Measurements from ENCODE around the gene CCSER1.
"Not testable (repeated sequence)": the region's sequence is repeated elsewhere in the genome, so short reads cannot be mapped to it uniquely, and the experiment has no call there.

The CCSER1 gene

DNA sequence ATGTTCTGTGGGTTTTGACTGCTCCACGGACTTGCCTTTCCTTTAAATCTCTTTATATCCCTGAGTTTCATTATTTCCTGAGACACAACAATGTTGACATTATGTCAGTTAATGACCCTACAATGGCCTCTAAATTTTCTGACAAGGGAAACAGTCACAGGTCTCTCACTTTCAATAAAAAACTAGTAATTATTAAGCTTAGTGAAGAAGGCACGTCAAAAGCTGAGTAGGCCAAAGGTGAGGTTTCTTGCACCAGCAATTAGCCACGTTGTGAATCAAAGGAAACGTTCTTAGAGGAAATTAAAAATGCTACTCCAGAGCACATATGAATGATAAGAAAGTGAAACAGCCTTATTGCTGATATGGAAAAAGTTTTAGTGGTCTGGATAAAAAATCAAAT lies 1246.4 kb downstream of the CCSER1 start:
- DNase-seq (ENCODE audit: low read depth), result no peak

- DNase-seq (ENCODE audit: low read depth), result not testable (repeated sequence)
Measured at GRCh38 chr4:91405431-91405830, 1278.2 kb downstream of the CCSER1 start.

GRCh38 chr4:91422011-91422410 lies 1294.8 kb downstream of the CCSER1 start:
- DNase-seq (ENCODE audit: low read depth), result no peak

DNA sequence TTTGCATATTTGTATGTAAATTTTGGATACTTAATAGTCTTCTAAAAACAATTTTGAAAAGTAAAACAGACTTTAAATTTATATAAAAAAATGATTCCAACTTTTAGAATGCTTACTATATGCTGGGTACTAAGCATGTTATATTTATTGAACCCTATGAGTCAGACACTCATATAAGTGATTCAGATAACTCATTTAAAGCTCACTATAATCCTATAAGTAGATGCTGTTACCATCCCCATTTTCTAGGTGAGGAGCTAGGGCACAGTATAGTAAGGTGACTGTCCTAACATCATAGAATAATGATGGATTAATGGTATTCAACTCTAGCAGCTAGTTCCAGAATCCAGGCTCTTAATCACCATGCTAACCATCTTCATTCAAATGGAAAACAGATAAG lies 1299.5 kb downstream of the CCSER1 start:
- no peak for DNase-seq (ENCODE audit: low read depth)

DNA sequence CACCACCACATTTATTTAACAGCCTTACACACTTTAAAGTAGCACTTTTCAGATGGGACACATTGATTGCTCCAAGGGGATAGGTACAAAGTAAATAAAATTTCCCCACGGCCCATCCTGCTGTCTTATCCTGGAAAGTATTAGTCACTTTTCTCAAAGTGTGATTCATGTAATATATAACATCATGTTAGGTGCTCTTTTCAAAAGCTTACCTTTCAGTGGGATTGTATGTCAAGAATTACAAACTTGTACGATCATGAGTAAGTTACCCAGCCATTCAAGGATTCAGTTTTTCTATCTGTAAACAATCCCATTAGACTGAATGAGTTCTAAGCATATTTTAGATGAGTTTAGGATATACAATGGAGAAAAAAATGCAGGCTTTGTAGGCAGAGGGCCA lies 1300.0 kb downstream of the CCSER1 start:
- no peak for DNase-seq (ENCODE audit: low read depth)

DNA sequence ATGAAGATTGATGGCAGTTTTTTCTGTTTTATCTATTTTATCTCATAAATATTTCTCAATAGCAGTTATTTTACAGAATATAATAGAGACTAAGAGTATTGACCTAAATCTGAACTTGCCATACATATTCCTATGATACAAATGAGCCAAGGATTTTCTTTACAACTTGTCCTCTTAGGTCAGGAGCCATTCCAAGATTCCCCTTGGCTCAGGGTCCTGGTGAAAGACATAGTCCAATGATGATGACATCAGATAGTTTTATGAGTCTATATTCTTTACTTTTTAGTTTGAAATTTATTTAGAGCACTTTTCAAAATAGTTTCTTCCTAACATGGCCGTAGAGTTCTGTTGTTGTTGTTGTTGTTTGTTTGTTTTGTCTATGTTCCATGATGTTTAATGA lies 1307.4 kb downstream of the CCSER1 start:
- no peak for DNase-seq (ENCODE audit: low read depth)

- no peak for DNase-seq (ENCODE audit: low read depth)
Measured at GRCh38 chr4:91436556-91436955, 1309.4 kb downstream of the CCSER1 start.

DNA sequence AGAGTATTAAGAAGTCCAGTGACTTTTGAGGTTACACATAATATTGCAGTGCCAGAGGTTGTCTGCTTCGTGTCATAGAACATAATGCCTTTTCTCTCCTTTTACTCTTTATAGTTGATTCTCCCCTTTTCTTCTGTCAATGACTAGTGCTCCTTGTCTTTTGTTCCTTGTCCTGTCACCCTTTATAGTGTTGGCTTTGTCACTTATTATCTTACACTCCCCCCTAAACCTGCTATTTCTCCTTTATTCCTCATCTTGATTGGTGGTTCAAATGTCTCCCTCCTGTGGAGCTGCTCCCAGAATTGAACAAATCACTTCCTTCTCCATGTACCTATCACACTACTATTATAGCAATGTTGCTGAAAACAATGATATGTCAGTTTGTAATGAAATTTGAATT lies 1320.0 kb downstream of the CCSER1 start:
- DNase-seq (ENCODE audit: low read depth), result no peak

- DNase-seq (ENCODE audit: low read depth), result no peak
Measured at GRCh38 chr4:91448668-91449330, 1321.6 kb downstream of the CCSER1 start.

DNA sequence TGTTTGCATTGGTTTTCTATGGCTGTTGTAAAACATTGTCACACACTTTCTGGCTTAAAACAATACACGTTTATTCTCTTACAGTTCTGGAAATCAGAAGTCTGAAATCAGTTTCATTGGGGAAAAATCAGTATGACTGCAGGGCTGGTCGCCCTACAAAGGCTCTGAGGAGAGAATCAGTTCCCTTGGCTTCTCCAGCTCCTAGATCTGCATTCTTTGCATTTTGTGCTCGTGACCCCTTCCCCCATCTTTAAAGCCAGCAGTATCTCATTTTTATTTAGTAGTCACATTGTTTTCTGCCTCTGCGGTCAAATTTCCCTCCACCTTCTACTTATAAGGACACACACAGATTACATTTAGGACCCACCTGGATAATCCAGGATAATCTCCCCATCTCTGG lies 1326.9 kb downstream of the CCSER1 start:
- no peak for DNase-seq (ENCODE audit: low read depth)

DNA sequence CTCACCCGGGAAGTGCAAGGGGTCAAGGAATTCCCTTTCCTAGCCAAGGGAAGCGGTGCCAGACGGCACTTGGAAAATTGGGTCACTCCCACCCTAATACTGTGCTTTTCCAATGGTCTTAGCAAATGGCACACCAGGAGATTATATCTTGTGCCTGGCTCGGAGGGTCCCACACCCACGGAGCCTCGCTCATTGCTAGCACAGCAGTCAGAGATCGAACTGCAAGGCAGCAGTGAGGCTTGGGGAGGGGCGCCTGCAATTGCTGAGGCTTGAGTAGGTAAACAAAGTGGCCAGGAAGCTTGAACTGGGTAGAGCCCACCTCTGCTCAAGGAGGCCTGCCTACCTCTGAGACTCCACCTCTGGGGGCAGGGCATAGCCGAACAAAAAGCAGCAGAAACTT lies 1335.4 kb downstream of the CCSER1 start:
- DNase-seq (ENCODE audit: low read depth), result not testable (repeated sequence)

- no peak for DNase-seq (ENCODE audit: low read depth)
Measured at GRCh38 chr4:91470671-91471070, 1343.5 kb downstream of the CCSER1 start.

- no peak for DNase-seq (ENCODE audit: low read depth)
Measured at GRCh38 chr4:91471280-91471679, 1344.1 kb downstream of the CCSER1 start.

DNA sequence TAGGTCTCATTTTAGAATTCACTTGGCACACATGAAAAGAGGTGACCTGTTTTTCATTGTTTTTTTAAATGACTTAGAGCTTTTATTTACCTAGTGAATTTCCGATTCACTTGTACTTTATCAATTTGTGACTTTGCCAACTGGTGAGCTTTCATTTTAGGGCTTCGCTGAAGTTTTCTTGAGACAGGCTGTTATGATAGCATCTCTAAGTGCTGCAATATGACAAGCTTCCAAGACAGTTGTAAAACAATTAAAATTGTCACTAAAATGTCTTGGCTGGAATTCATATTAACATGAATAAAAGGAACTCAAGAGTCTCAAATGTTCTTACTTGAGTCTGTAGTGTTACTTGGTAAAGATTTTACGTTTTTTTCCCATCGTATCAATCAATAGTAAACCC lies 1344.9 kb downstream of the CCSER1 start:
- DNase-seq (ENCODE audit: low read depth), result no peak

DNA sequence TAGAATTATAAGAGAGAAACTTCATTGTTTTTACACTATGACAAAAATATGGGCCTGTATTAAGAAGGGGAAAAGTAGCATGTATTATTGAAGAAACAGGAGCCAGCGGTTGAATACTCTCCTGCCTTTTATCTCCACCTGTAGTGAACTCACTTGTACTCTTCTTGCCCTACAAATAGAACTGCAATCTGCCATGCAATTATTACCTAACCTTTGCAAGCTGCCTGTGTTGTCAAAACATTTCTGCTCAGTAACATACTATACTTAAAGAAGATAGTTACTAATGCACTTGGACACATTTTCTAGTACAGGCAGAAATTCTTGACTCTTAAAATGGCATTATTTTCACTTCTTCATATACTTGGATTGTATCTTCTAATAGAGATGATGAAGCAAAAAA lies 1358.2 kb downstream of the CCSER1 start:
- no peak for DNase-seq (ENCODE audit: low read depth)

DNA sequence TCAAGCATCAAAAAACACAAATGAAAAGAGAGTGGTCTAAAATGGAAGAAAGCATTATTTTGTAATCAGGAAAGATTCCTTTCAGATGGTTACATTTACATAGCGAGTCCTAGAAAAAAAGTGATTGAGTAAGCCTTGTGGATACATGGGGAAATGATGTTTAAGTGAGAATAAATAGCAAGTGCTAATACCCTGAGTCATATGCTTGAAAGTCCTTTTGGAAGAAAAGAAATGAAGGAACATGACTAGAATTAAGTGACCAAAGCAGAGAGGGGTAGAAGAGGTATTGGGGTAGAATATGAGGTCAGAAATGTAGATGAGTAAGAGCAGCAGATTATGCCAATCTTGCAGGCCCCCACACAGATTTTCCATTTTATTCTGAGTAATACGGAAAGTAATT lies 1361.8 kb downstream of the CCSER1 start:
- DNase-seq (ENCODE audit: low read depth), result no peak

DNA sequence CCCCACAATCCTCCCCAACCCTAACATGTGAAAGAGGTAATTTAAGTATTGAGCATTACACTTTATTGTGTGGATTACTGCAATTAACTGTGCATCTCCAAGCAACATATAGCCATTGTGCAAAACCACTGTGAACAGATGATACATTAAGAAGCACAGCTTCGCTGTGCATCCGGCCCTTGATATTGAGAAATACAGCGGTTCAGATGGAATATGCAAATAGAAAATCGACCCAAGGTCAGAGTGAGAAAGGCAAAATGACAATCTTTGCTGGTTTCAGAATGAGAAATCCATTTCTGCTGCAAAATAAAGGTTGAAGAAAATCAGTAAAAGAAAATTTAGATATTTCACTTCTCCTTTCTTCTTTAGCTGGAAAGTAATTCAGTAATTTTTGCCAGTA lies 1370.7 kb downstream of the CCSER1 start:
- no peak for DNase-seq (ENCODE audit: low read depth)

- DNase-seq (ENCODE audit: low read depth), result no peak
Measured at GRCh38 chr4:91502365-91502764, 1375.2 kb downstream of the CCSER1 start.

- DNase-seq (ENCODE audit: low read depth), result no peak
Measured at GRCh38 chr4:91513326-91513725, 1386.1 kb downstream of the CCSER1 start.

DNA sequence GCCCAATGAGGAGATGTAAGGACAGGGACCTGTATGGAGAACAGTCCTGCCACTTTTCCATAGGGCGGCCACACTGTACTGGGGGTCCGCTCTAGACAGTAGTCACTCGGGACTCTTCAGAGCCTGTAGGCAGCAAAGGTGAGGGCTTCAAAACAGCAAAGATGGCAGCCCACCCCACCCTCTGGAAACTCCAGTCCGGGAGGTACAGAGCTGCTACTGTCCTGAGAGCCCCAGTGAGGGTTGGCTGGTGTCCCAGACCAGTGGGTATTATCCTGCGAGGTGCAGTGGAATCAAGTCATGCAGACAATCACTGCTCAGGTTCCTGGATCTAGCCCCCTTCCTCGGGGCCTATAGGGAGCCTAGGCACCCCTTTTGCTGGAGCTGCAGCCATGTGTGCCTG lies 1392.0 kb downstream of the CCSER1 start:
- no peak for DNase-seq (ENCODE audit: low read depth)

- DNase-seq (ENCODE audit: low read depth), result no peak
Measured at GRCh38 chr4:91525621-91526020, 1398.4 kb downstream of the CCSER1 start.

GRCh38 chr4:91527056-91527455 lies 1399.9 kb downstream of the CCSER1 start:
- no peak for DNase-seq (ENCODE audit: low read depth)

DNA sequence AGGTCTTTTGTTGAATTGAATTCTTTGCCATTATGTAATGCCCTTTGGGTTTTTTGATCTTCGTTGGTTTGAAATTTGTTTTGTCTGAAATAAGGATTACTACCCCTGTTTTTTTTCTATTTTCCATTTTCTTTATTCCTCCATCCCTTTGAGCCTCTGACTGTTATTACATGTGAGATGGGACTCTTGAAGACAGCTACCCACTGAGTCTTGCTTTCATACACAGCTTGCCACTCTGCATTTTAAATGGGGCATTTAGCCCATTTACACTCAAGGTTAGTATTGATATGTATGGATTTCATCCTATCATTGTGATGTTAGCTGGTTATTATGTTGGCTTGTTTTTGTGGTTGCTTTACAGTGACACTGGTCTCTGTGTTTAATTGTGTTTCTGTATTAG lies 1440.4 kb downstream of the CCSER1 start:
- DNase-seq (ENCODE audit: low read depth), result no peak

GRCh38 chr4:91577864-91578263 lies 1450.7 kb downstream of the CCSER1 start:
- no peak for DNase-seq (ENCODE audit: low read depth)

DNA sequence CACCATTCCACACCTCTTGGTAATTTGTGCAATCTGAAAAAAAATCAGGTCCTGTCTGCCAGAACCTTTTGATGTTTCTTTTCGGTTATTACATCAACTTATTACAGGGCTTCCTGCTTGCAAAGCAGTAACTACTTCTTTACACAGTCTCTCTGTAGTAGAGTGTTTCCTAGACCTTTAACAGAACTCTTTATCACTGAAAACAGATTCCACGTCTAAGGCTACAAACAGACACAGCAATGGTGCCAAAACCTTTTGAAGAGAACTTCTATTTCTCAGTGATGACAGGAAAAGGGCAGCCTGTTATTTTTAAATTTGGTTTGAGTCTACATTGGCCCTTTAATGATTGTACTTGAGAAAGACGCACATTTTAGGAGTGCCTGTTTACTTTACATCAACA lies 1463.1 kb downstream of the CCSER1 start:
- no peak for DNase-seq (ENCODE audit: low read depth)

Data from activated T-cell treated with anti-CD3 and anti-CD28 coated beads for 24 hours (primary cell).